CD14-positive monocyte (primary cell): ENCODE measurements around the gene ZC3H4. TPM values are rescaled to one million over a fixed set of nuclear protein-coding genes. Genes with fewer than 3 reads are reported as not detected.
A peak's percentile ranks its signal among the peaks of the same experiment; 100 is the strongest.

Experiments used
- DNase-seq, 3 donors: peaks; one replicate each; pipeline ENCODE4 v3.0.0-alpha.2; 2011 to 2022
- H2AFZ ChIP-seq: 2 replicates; pipeline ENCODE4 v1.6.0; 2012; ENCODE audit warnings: mild to moderate bottlenecking, low read depth, low read length, inconsistent platforms; ENCODE audit not compliant: insufficient read depth, poor library complexity, severe bottlenecking
- H3K27ac ChIP-seq, 2 donors: 1 replicate in 1 of 2; 2 replicates in 1 of 2; pipeline ENCODE4 v1.5.1; 2012 to 2013; ENCODE audit warnings: low read length in 2 of 2, control low read depth in 1 of 2, inconsistent platforms in 1 of 2, low read depth in 1 of 2, mild to moderate bottlenecking in 1 of 2
- H3K27me3 ChIP-seq, 2 donors: one replicate each; pipeline versions ENCODE4 v1.6.0 to v1.6.1; 2011 to 2013; ENCODE audit warnings: low read length in 2 of 2; ENCODE audit not compliant: control insufficient read depth in 2 of 2, insufficient read depth in 2 of 2
- H3K36me3 ChIP-seq, 2 donors: replicated peaks in 1 of 2; 1 replicate in 1 of 2; 2 replicates in 1 of 2; pipeline versions ENCODE4 v1.5.1 to v1.6.1; 2012 to 2013; ENCODE audit warnings: low read length in 2 of 2, control low read depth in 1 of 2, inconsistent platforms in 1 of 2, mild to moderate bottlenecking in 1 of 2; ENCODE audit not compliant: insufficient read depth in 2 of 2, control insufficient read depth in 1 of 2
- H3K4me1 ChIP-seq, 2 donors: 1 replicate in 1 of 2; 2 replicates in 1 of 2; pipeline versions ENCODE4 v1.5.1 to v1.6.1; 2012 to 2013; ENCODE audit warnings: low read length in 2 of 2, control low read depth in 1 of 2, inconsistent platforms in 1 of 2, mild to moderate bottlenecking in 1 of 2, moderate library complexity in 1 of 2; ENCODE audit not compliant: insufficient read depth in 2 of 2, control insufficient read depth in 1 of 2
- H3K4me2 ChIP-seq: replicated peaks from 2 replicates; pipeline ENCODE3; 2012; ENCODE audit warnings: low read length, moderate library complexity, mild to moderate bottlenecking; ENCODE audit not compliant: poor library complexity, severe bottlenecking; ENCODE audit errors: extremely low read depth
- H3K4me3 ChIP-seq, 3 experiments: fragments of 200-600 bp in 1 of 3; sonication (generic) in 1 of 3; replicated peaks in 1 of 3; 1 replicate in 2 of 3; 2 replicates in 1 of 3; pipeline ENCODE4 v1.5.1; 2011 to 2013; ENCODE audit warnings: low read length in 3 of 3, mild to moderate bottlenecking in 3 of 3, control low read depth in 2 of 3, low read depth in 2 of 3, inconsistent platforms in 1 of 3, moderate library complexity in 1 of 3
- H3K79me2 ChIP-seq: 2 replicates; pipeline ENCODE4 v1.6.0; 2012; ENCODE audit warnings: mild to moderate bottlenecking, control low read depth, inconsistent platforms, low read length, moderate library complexity; ENCODE audit not compliant: insufficient read depth
- H3K9ac ChIP-seq: 2 replicates; pipeline ENCODE4 v1.6.0; 2017; ENCODE audit warnings: low read length, mild to moderate bottlenecking; ENCODE audit not compliant: insufficient read depth, poor library complexity, severe bottlenecking
- H3K9me3 ChIP-seq, 2 donors: replicated peaks in 1 of 2; 1 replicate in 1 of 2; 2 replicates in 1 of 2; pipeline versions ENCODE4 v1.5.1 to v1.6.1; 2012 to 2013; ENCODE audit warnings: low read length in 2 of 2, control low read depth in 1 of 2; ENCODE audit not compliant: control insufficient read depth in 1 of 2, insufficient read depth in 1 of 2
- H4K20me1 ChIP-seq: 2 replicates; pipeline ENCODE4 v1.6.0; 2012; ENCODE audit warnings: mild to moderate bottlenecking, low read length, control low read depth, moderate library complexity; ENCODE audit not compliant: insufficient read depth
- H3K27ac Mint-ChIP-seq, 7 donors: one replicate each; pipeline ENCODE4 v1.8.0; 2020; ENCODE audit warnings: mild to moderate bottlenecking in 7 of 7, mixed read lengths in 7 of 7, moderate library complexity in 6 of 7, inconsistent platforms in 2 of 7
- H3K27me3 Mint-ChIP-seq, 3 donors: one replicate each; pipeline ENCODE4 v1.8.0; 2021 to 2022; ENCODE audit warnings: low read depth in 3 of 3, mild to moderate bottlenecking in 3 of 3, mixed read lengths in 3 of 3, moderate library complexity in 3 of 3, inconsistent platforms in 1 of 3
- H3K36me3 Mint-ChIP-seq, 2 donors: one replicate each; pipeline ENCODE4 v1.8.0; 2020; ENCODE audit warnings: mixed read lengths in 2 of 2, inconsistent platforms in 1 of 2, mild to moderate bottlenecking in 1 of 2
- H3K4me1 Mint-ChIP-seq: one replicate; pipeline ENCODE4 v1.8.0; 2020; ENCODE audit warnings: mild to moderate bottlenecking, mixed read lengths
- H3K4me3 Mint-ChIP-seq, 2 donors: one replicate each; pipeline ENCODE4 v1.8.0; 2020; ENCODE audit warnings: mild to moderate bottlenecking in 2 of 2, mixed read lengths in 2 of 2, moderate library complexity in 1 of 2
- H3K9me3 Mint-ChIP-seq, 7 donors: one replicate each; pipeline ENCODE4 v1.8.0; 2020 to 2022; ENCODE audit warnings: mixed read lengths in 7 of 7, mild to moderate bottlenecking in 6 of 7, moderate library complexity in 6 of 7, inconsistent platforms in 2 of 7
- WGBS: methylation state at CpG from one replicate; pipeline ENCODE4 v1.1.5; 2013; ENCODE audit warnings: missing lambda C conversion rate; ENCODE audit not compliant: insufficient coverage; 5-methylcytosine and 5-hydroxymethylcytosine counted together
- intact Hi-C, 2 donors: fragments of 100-400 bp; cut with micrococcal nuclease; formaldehyde crosslinking; loops; one replicate each; pipeline versions ENCODE4 v1.15.0 to v1.15.1; 2023
- polyA plus RNA-seq, 3 donors: library from polyadenylated mRNA; depleted of rRNA in 1 of 3; unstranded in 2 of 3; stranded (reverse) in 1 of 3; fragments of 300-500 nt in 2 of 3; fragments of >200 nt in 1 of 3; fragmentation: Illumina TruSeq in 2 of 3; gene quantifications; 1 replicate in 2 of 3; 2 replicates in 1 of 3; pipeline ENCODE4 v1.2.3, GENCODE V29; 2012 to 2021
- TF ChIP-seq, protein P1 (sequence below): fragments of 200-600 bp; IDR thresholded peaks from one replicate; pipeline ENCODE4 v1.8.0; 2022; ENCODE audit warnings: antibody characterized with exemption, mild to moderate bottlenecking

ZC3H4 gene
- polyA plus RNA-seq, 3 donors, result 0.24 to 9.9 (median 0.60) TPM

DNA sequence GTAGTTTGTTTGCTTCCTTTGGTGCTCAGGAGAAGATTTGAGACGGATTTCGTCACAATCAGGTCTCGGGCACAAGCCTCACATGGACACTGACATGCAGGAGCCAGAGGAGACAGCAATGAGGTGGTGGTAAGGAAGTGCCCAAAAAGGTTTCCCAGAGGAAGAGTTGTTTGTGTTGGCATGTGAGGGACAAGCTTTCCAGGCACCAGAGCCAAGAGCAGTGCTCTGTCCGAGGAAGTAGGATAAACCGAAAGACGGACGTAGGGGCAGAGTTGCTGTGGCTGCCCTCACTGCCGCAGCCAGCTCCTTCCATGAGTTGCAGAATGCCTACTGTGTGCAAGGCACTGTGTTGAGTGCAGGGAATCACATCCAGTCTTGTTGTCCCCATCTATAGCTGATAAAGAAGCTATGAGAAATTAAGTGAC lies 44.8 kb upstream of the ZC3H4 start:
- Histone ChIP-seq H3K79me2 (peaks cover 18% of the 10 kb centered on the region), H3K27me3 (no peaks in the 10 kb centered on the region), H2AFZ (peak overlapping the region; percentile 41), H3K27ac (peak overlapping the region; percentile 9 to 35), H3K36me3 (peaks cover 22 to 54% of the 10 kb centered on the region in 2 donors), H3K4me3 (peak overlapping the region in 1 of 3 experiments; percentile 59), H3K9me3 (no peaks in the 10 kb centered on the region), H3K9ac (no peak overlapping the region), H3K4me1 (peaks cover 30 to 31% of the 10 kb centered on the region in 2 donors), H3K4me2 (peak overlapping the region; percentile 71), H4K20me1 (no peaks in the 10 kb centered on the region)
- peaks cover 0 to 2% (median 0%) of the 10 kb centered on the region in 7 donors for H3K9me3 Mint-ChIP-seq
- intact Hi-C loops, result loop anchor here in 1 of 2 donors (10.0 kb wide), 1 partner anchor 266 kb away; no protein-coding TSS in a partner anchor
- peaks cover 35% of the 10 kb centered on the region for H3K4me1 Mint-ChIP-seq
- TF ChIP-seq, protein P1, sequence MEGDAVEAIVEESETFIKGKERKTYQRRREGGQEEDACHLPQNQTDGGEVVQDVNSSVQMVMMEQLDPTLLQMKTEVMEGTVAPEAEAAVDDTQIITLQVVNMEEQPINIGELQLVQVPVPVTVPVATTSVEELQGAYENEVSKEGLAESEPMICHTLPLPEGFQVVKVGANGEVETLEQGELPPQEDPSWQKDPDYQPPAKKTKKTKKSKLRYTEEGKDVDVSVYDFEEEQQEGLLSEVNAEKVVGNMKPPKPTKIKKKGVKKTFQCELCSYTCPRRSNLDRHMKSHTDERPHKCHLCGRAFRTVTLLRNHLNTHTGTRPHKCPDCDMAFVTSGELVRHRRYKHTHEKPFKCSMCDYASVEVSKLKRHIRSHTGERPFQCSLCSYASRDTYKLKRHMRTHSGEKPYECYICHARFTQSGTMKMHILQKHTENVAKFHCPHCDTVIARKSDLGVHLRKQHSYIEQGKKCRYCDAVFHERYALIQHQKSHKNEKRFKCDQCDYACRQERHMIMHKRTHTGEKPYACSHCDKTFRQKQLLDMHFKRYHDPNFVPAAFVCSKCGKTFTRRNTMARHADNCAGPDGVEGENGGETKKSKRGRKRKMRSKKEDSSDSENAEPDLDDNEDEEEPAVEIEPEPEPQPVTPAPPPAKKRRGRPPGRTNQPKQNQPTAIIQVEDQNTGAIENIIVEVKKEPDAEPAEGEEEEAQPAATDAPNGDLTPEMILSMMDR, result no peak
- peaks cover 0 to 3% (median 0%) of the 10 kb centered on the region in 3 donors for H3K27me3 Mint-ChIP-seq
- WGBS, result 60% methylated on average over 8 of the region's 8 CpGs
- peak overlapping the region in 6 of 7 donors; percentile 25 to 77 (median 66) for H3K27ac Mint-ChIP-seq
- peaks cover 30 to 62% of the 10 kb centered on the region in 2 donors for H3K36me3 Mint-ChIP-seq
- peak overlapping the region in 1 of 2 donors; percentile 64 for H3K4me3 Mint-ChIP-seq
- no peak for DNase-seq

DNA sequence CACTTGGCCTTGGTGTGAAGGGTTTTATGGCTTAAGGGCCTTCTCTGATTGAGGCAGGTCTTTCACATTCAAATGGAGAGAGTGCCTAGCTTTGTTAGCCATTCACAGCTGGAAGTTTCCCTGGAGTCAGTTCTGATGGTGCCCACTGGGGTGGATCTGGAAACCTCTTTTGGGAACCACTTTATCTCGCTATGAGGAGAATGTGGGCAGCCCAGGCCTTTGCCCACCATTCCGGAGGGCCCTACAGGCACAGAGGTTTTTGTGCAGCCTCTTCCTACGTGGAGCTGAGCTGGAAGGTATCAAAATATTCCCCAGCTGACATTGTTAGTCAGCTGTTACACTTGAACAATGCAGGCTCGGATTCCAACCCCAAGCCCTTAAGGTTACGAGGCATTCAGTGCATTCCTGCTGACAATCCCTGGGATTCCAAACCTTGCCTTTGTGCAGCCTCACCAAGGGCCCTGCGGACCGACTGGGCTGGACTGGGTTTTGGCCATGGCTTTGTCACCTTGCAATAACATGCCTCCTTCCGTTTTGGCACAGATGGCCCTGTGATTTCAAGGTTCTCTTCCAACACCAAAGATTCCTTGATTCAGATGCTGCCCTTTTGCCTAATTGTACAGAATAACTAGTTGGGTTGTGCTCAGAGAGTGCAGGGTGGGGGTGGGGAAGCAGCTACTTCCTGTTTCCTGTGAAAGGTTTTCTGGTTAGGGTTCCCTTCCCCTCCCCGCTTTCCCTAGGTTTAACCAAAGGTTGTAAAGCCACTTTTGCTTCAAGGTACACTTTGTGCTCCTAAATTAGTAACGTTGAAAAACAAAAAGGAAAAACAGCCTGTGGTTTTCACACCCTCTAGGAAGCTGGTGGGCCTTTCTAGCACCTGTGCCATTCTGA lies 44.1 kb upstream of the ZC3H4 start:
- no peaks in the 10 kb centered on the region for H4K20me1 ChIP-seq
- H3K4me1 Mint-ChIP-seq, result peaks cover 35% of the 10 kb centered on the region
- peaks cover 0 to 2% (median 0%) of the 10 kb centered on the region in 7 donors for H3K9me3 Mint-ChIP-seq
- TF ChIP-seq, protein P1, result no peak
- H3K36me3 Mint-ChIP-seq, result peaks cover 37 to 69% of the 10 kb centered on the region in 2 donors
- no peak overlapping the region for H3K9ac ChIP-seq
- peaks cover 0 to 3% (median 0%) of the 10 kb centered on the region in 3 donors for H3K27me3 Mint-ChIP-seq
- 63% methylated on average over 6 of the region's 10 CpGs for WGBS
- peaks cover 30 to 31% of the 10 kb centered on the region in 2 donors for H3K4me1 ChIP-seq
- peak; percentile 37 to 60 (median 47) for DNase-seq
- intact Hi-C loops, result loop anchor here in 1 of 2 donors (10.0 kb wide), 1 partner anchor 267 kb away; no protein-coding TSS in a partner anchor
- peak overlapping the region in 6 of 7 donors; percentile 25 to 77 (median 66) for H3K27ac Mint-ChIP-seq
- peak overlapping the region; percentile 27 to 69 for H3K4me3 Mint-ChIP-seq
- peak overlapping the region; percentile 9 to 67 for H3K27ac ChIP-seq
- H3K4me3 ChIP-seq, result peak overlapping the region in 1 of 3 experiments; percentile 59
- peak overlapping the region; percentile 71 for H3K4me2 ChIP-seq
- peaks cover 28 to 59% of the 10 kb centered on the region in 2 donors for H3K36me3 ChIP-seq
- H3K27me3 ChIP-seq, result no peaks in the 10 kb centered on the region
- H3K9me3 ChIP-seq, result no peaks in the 10 kb centered on the region
- peaks cover 18% of the 10 kb centered on the region for H3K79me2 ChIP-seq
- H2AFZ ChIP-seq, result peak overlapping the region; percentile 41
